Adrenal gland (tissue), 12 donors: ENCODE results near the gene CEP162. TPM values are rescaled to one million over a fixed set of nuclear protein-coding genes. Genes with fewer than 3 reads are reported as not detected.
"Not testable (repeated sequence)": the region's sequence is repeated elsewhere in the genome, so short reads cannot be mapped to it uniquely, and the experiment has no call there.

Source experiments
- DNase-seq, 7 donors: peaks; one replicate each; pipeline ENCODE4 v3.0.0-alpha.2; 2019 to 2020
- H3K27ac ChIP-seq, 5 donors: fragments of 200-600 bp; sonication (generic) in 4 of 5; 1 replicate in 3 of 5; 2 replicates in 2 of 5; pipeline versions ENCODE4 v1.5.1 to v1.8.0; 2016 to 2020; ENCODE audit warnings: mild to moderate bottlenecking in 1 of 5
- H3K27me3 ChIP-seq: fragments of 200-600 bp; 2 replicates; pipeline ENCODE4 v1.8.0; 2021
- H3K36me3 ChIP-seq, 2 donors: fragments of 200-600 bp; replicated peaks in 1 of 2; 1 replicate in 1 of 2; 2 replicates in 1 of 2; pipeline versions ENCODE4 v1.5.1 to v1.8.0; 2018 to 2022
- H3K4me1 ChIP-seq, 2 donors: fragments of 200-600 bp; replicated peaks in 1 of 2; 1 replicate in 1 of 2; 2 replicates in 1 of 2; pipeline versions ENCODE4 v1.5.1 to v1.8.0; 2018 to 2021
- H3K4me3 ChIP-seq, 4 donors: fragments of 200-600 bp; sonication (generic) in 3 of 4; one replicate each; pipeline ENCODE4 v1.5.1; 2016 to 2018
- H3K9me3 ChIP-seq, 3 donors: fragments of 200-600 bp; sonication (generic) in 1 of 3; replicated peaks in 1 of 3; 1 replicate in 2 of 3; 2 replicates in 1 of 3; pipeline versions ENCODE4 v1.5.1 to v1.8.0; 2016 to 2021
- CTCF ChIP-seq, 6 experiments: fragments of 450-650 bp in 4 of 6; fragments of 200-600 bp in 2 of 6; sonication (generic) in 1 of 6; IDR thresholded peaks; 1 replicate in 5 of 6; 2 replicates in 1 of 6; pipeline versions ENCODE4 v1.5.1 to v1.8.0; 2016 to 2021; ENCODE audit warnings: antibody characterized with exemption in 6 of 6, mild to moderate bottlenecking in 2 of 6, moderate library complexity in 1 of 6
- POLR2A ChIP-seq, 2 donors: fragments of 450-650 bp; IDR thresholded peaks; one replicate each; pipeline ENCODE4 v1.6.1; 2017; ENCODE audit warnings: antibody characterized with exemption in 2 of 2, mild to moderate bottlenecking in 2 of 2, moderate library complexity in 1 of 2
- WGBS, 4 donors: extraction: QIAGEN DNeasy Blood & Tissue Kit in 2 of 4; methylation state at CpG; one replicate each; pipeline versions ENCODE4 v1.1.5 to v1.1.7; 2013 to 2017; 5-methylcytosine and 5-hydroxymethylcytosine counted together
- intact Hi-C, 2 donors: fragments of 100-400 bp; cut with DNase I; formaldehyde crosslinking; loops; one replicate each; pipeline versions ENCODE4 v1.14.1 to v1.15.0; 2022 to 2023
- polyA plus RNA-seq, 3 donors: library from polyadenylated mRNA; stranded (reverse); fragments of 200-250 nt in 2 of 3; fragments of 350-450 nt in 1 of 3; fragmentation: Illumina TruSeq in 1 of 3; extraction: RNeasy Lipid Tissue Mini Kit (QIAGEN cat#74804) in 1 of 3; gene quantifications; one replicate each; pipeline ENCODE4 v1.2.3, GENCODE V29; 2013 to 2014
- total RNA-seq, 9 donors: library from RNA; depleted of rRNA in 4 of 9; stranded (reverse); fragments of >200 nt in 4 of 9; fragments of 120-200 nt in 1 of 9; fragmentation: NEBNext Ultra II Directional in 1 of 9; extraction: Animal tissue kit (Norgen Biotek cat#: 25700) in 1 of 9; gene quantifications; one replicate each; pipeline versions ENCODE4 v1.1.0 to v1.2.4, GENCODE V29; 2013 to 2023
- donor health status: healthy with polysubstance abuse.
- donor health status: Bipolar disorder and iron deficiency.
- donor health status: DM: yes; HTN: yes; CAD: no.
- donor health status: DM: no; HTN: no; CAD: no.
- donor health status: DM: no; HTN: no; CAD: no.
- donor health status: DM: yes; HTN: yes; CAD: no.

CEP162 gene
- total and polyA plus RNA-seq, 12 donors, result 3.2 to 15.5 (median 6.3) TPM

GRCh38 chr6:84251891-84252539 is 24.6 kb upstream of the CEP162 start:
- TF ChIP-seq POLR2A (IDR thresholded peaks at IDR 0.05) (no peak), CTCF (IDR thresholded peaks at IDR 0.05) (no peak)
- no peak overlapping the region for H3K27ac ChIP-seq
- no peaks in the 10 kb centered on the region for H3K36me3 ChIP-seq
- H3K9me3 ChIP-seq, result no peaks in the 10 kb centered on the region
- intact Hi-C loops, result no loop called here
- no peaks in the 10 kb centered on the region for H3K4me1 ChIP-seq
- 68 to 75% (median 72%) methylated on average over 4 of the region's 4 CpGs for WGBS, 4 donors
- DNase-seq, result no peak
- no peak overlapping the region for H3K4me3 ChIP-seq
- H3K27me3 ChIP-seq, result no peaks in the 10 kb centered on the region

- Histone ChIP-seq H3K36me3 (no peaks in the 10 kb centered on the region), H3K4me3 (no peak overlapping the region), H3K27ac (no peak overlapping the region), H3K4me1 (no peaks in the 10 kb centered on the region), H3K27me3 (no peaks in the 10 kb centered on the region), H3K9me3 (no peaks in the 10 kb centered on the region)
- intact Hi-C loops, result no loop called here
- DNase-seq, result no peak
- WGBS, 4 donors, result 38 to 55% (median 52%) methylated on average over 3 of the region's 3 CpGs
- no peak for TF ChIP-seq CTCF (IDR thresholded peaks at IDR 0.05)
- TF ChIP-seq POLR2A (IDR thresholded peaks at IDR 0.05), result no peak
These were observed 22.3 kb upstream of the CEP162 start for GRCh38 chr6:84249724-84250123.

GRCh38 chr6:84244416-84245081 is 17.1 kb upstream of the CEP162 start:
- H3K27me3 ChIP-seq, H3K27ac ChIP-seq, intact Hi-C loops, H3K9me3 ChIP-seq, H3K4me3 ChIP-seq, H3K36me3 ChIP-seq, H3K4me1 ChIP-seq, DNase-seq: not testable (repeated sequence)
- WGBS, 4 donors, result 89 to 97% (median 91%) methylated on average over 10 to 51 of the region's 51 CpGs; no CpG with 5 or more reads in 1 of the 4 donors

- Histone ChIP-seq H3K4me1 (no peaks in the 10 kb centered on the region), H3K9me3 (no peaks in the 10 kb centered on the region), H3K4me3 (no peak overlapping the region), H3K27me3 (no peaks in the 10 kb centered on the region), H3K36me3 (no peaks in the 10 kb centered on the region), H3K27ac (no peak overlapping the region)
- no peak for TF ChIP-seq CTCF (IDR thresholded peaks at IDR 0.05)
- no peak for TF ChIP-seq POLR2A (IDR thresholded peaks at IDR 0.05)
- WGBS, 4 donors, result 84 to 90% (median 88%) methylated on average over 1 of the region's 1 CpG
- intact Hi-C loops, result no loop called here
- no peak for DNase-seq
These were observed 15.8 kb upstream of the CEP162 start for GRCh38 chr6:84243240-84243639.

GRCh38 chr6:84242265-84242664 is 14.8 kb upstream of the CEP162 start:
- H3K36me3 ChIP-seq, result no peaks in the 10 kb centered on the region
- H3K4me1 ChIP-seq, result no peaks in the 10 kb centered on the region
- intact Hi-C loops, result no loop called here
- no peaks in the 10 kb centered on the region for H3K9me3 ChIP-seq
- no peak for DNase-seq
- H3K4me3 ChIP-seq, result no peak overlapping the region
- TF ChIP-seq POLR2A (IDR thresholded peaks at IDR 0.05), result no peak
- TF ChIP-seq CTCF (IDR thresholded peaks at IDR 0.05), result no peak
- no peak overlapping the region for H3K27ac ChIP-seq
- H3K27me3 ChIP-seq, result no peaks in the 10 kb centered on the region
